Fibroblast of skin of left quadriceps (primary cell): ENCODE measurements around the gene ELAVL2.

ENCODE experiments used
- DNase-seq, 2 experiments: peaks; one replicate each; pipeline ENCODE4 v3.0.0-alpha.2; 2013; ENCODE audit warnings: low read depth in 2 of 2

The ELAVL2 gene

GRCh38 chr9:23769307-23769935 lies 56.6 kb downstream of the ELAVL2 start:
- peak; percentile 86 to 88 for DNase-seq

- DNase-seq: no peak
Measured at GRCh38 chr9:23768861-23769260, 57.2 kb downstream of the ELAVL2 start.

GRCh38 chr9:23766613-23767012 lies 59.4 kb downstream of the ELAVL2 start:
- no peak for DNase-seq

GRCh38 chr9:23765561-23765960 lies 60.5 kb downstream of the ELAVL2 start:
- no peak for DNase-seq

- no peak for DNase-seq
Measured at GRCh38 chr9:23764219-23764618, 61.8 kb downstream of the ELAVL2 start.

GRCh38 chr9:23754551-23754950 lies 71.5 kb downstream of the ELAVL2 start:
- no peak for DNase-seq

- no peak for DNase-seq
Measured at GRCh38 chr9:23752859-23753258, 73.2 kb downstream of the ELAVL2 start.

GRCh38 chr9:23751633-23752032 lies 74.4 kb downstream of the ELAVL2 start:
- DNase-seq: no peak

GRCh38 chr9:23750808-23751207 lies 75.2 kb downstream of the ELAVL2 start:
- DNase-seq: no peak

GRCh38 chr9:23747088-23748075 lies 78.7 kb downstream of the ELAVL2 start:
- DNase-seq: no peak

GRCh38 chr9:23746317-23746716 lies 79.7 kb downstream of the ELAVL2 start:
- no peak for DNase-seq

- no peak for DNase-seq
Measured at GRCh38 chr9:23743036-23743435, 83.0 kb downstream of the ELAVL2 start.

- DNase-seq: no peak
Measured at GRCh38 chr9:23741351-23741750, 84.7 kb downstream of the ELAVL2 start.

GRCh38 chr9:23740531-23740930 lies 85.5 kb downstream of the ELAVL2 start:
- no peak for DNase-seq

GRCh38 chr9:23739753-23740152 lies 86.3 kb downstream of the ELAVL2 start:
- DNase-seq: no peak

- no peak for DNase-seq
Measured at GRCh38 chr9:23736293-23736692, 89.7 kb downstream of the ELAVL2 start.

GRCh38 chr9:23733495-23734078 lies 92.5 kb downstream of the ELAVL2 start:
- DNase-seq: no peak

GRCh38 chr9:23731353-23731752 lies 94.7 kb downstream of the ELAVL2 start:
- no peak for DNase-seq

GRCh38 chr9:23730364-23730763 lies 95.7 kb downstream of the ELAVL2 start:
- no peak for DNase-seq

GRCh38 chr9:23728736-23729135 lies 97.3 kb downstream of the ELAVL2 start:
- DNase-seq: no peak

GRCh38 chr9:23725279-23725946 lies 100.6 kb downstream of the ELAVL2 start:
- DNase-seq: no peak

- no peak for DNase-seq
Measured at GRCh38 chr9:23723672-23724071, 102.4 kb downstream of the ELAVL2 start.
